ENCODE measurements around the gene CCR6. TPM values are rescaled to one million over a fixed set of nuclear protein-coding genes. Genes with fewer than 3 reads are reported as not detected.

CCR6 gene
- total RNA-seq, 2 experiments from 2014 or later, result 8.7 to 9.1 TPM

DNA sequence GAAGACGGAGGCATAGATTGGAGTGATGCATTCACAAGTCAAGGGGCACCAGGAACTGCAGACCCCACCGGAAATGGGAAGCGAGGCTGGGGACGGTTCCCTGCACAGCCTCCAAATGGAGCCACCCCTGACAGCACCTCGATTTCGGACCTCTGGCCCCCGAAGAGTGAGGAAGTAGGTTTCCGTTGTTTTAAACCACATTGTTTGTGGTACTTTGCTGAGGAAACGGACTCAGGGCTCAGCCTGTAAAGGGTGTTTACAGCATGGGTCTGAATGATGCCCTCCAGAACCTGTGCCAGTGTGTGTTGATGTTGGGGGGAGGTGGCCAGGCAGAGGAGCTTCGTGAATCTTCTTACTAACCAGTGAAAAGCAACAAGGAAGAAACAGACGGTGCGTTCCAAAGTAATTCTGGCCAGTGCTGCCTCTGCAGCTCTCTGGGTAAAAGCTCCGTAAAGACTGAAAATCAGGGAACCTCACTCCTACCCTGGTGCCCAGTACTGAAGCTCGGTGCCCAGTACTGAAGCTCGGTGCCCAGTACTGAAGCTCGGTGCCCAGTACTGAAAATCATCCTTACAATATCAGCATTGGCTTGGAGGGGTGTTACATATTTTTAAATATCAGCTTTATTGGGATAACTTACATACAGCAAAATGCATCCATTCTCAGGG, 30.1 kb upstream of the CCR6 start:
- Mint-ChIP-seq H3K36me3 (peaks cover 11% of the 10 kb centered on the region), H3K4me3 (peak overlapping the region; percentile 67), H3K9me3 (ENCODE audit: low read depth) (peaks cover 2% of the 10 kb centered on the region), H3K27me3 (no peaks in the 10 kb centered on the region), H3K4me1 (peaks cover 57% of the 10 kb centered on the region), H3K27ac (peak overlapping the region; percentile 88)
- ATAC-seq (no peak), DNase-seq (no peak)
- CTCF ChIA-PET, result interaction anchor here (0.8 to 1.5 kb wide), 5 partner anchors 20 to 49 kb away, joined by 3 to 6 read pairs (median 4); no protein-coding TSS in a partner anchor

DNA sequence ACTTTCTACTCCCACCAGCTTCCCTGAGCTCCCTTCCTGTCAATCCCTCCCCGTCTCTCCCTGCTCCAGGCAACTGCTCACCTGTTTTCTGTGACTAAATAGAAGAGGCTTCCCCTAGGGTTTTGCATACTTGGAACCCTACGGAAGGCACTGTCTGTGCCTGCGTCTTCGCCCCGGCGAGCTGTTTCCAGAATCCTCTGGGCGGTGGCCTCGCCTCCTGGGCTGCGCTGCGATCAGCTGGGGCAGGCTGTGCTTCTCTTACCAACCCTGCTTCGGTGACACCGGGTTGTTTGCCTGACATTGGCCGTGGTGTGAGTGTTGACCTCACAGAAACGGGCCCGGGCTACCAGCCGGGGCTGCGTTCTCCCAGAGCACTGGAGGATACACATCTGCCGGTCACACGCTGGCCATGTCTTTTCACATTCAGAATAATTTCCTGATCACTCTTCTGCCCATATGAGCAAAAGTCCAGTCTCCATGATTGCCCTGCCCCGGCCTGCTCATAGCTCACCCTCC, 29.4 kb upstream of the CCR6 start:
- peak overlapping the region; percentile 67 for H3K4me3 Mint-ChIP-seq
- CTCF ChIA-PET, result interaction anchor here (0.8 to 1.5 kb wide), 7 partner anchors 20 to 94 kb away, joined by 3 to 6 read pairs (median 4); partner anchors contain the start of genes CCR6 and CEP43
- peak; percentile 2 for ATAC-seq
- peak overlapping the region; percentile 88 for H3K27ac Mint-ChIP-seq
- H3K27me3 Mint-ChIP-seq, result no peaks in the 10 kb centered on the region
- H3K36me3 Mint-ChIP-seq, result peaks cover 10% of the 10 kb centered on the region
- H3K4me1 Mint-ChIP-seq, result peaks cover 59% of the 10 kb centered on the region
- DNase-seq, result no peak
- H3K9me3 Mint-ChIP-seq (ENCODE audit: low read depth), result no peaks in the 10 kb centered on the region

DNA sequence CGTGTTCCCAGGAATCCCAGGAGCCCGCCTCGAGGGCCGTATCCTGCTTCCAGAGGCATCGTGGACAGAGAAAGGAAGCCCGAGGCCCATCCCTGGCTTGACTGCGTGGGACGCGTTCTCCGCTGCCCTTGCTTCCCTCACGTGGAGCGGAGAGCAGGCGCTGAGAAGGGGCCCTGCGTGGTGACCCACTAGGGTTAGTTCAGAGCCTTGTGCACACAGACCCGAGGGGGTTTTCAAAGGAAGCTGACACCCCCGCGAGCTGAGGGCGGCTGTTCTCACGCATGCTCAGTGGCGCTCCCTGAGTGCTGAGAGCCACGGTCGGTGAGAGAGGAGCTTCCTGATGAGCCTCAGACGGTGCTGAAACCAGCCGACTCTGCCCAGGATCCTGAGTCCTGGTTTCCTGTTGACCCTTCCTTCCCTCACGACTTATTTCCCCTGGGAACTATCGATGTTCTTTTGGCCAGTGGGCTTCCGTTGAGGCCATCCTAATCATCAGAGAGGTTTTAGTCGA, 28.9 kb upstream of the CCR6 start:
- peak; percentile 77 for ATAC-seq
- peaks cover 64% of the 10 kb centered on the region for H3K4me1 Mint-ChIP-seq
- peak overlapping the region; percentile 88 for H3K27ac Mint-ChIP-seq

DNA sequence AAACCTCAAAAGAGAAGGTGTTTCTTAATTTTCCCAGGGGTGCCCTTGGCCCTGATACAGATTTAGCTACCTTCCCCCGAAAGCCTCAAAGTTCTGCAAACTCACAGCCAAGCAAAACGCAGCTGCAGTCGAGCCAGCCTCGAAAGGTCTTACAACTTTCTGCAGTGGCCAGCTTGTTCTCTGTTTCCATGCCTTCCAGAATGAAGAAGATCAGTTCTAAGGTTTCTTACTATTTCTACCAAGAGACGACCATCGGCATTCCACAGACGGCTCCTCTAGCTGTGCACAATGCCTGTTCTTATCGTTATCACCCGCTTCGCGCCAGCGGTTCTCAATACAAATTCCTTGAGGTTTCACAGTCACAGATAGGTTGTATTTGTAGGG, 28.5 kb upstream of the CCR6 start:
- no peaks in the 10 kb centered on the region for H3K9me3 Mint-ChIP-seq (ENCODE audit: low read depth)
- peaks cover 10% of the 10 kb centered on the region for H3K36me3 Mint-ChIP-seq
- CTCF ChIA-PET, result interaction anchor here (0.9 to 1.5 kb wide), 5 partner anchors 20 to 95 kb away, joined by 3 to 6 read pairs (median 4); partner anchors contain the start of genes CCR6 and CEP43
- peaks cover 2% of the 10 kb centered on the region for H3K27me3 Mint-ChIP-seq
- peaks cover 68% of the 10 kb centered on the region for H3K4me1 Mint-ChIP-seq
- no peak for DNase-seq
- H3K4me3 Mint-ChIP-seq, result peak overlapping the region; percentile 67
- peak overlapping the region; percentile 88 for H3K27ac Mint-ChIP-seq
- peak; percentile 6 for ATAC-seq

More for the DNA sequence above, 28.9 kb upstream of the CCR6 start:
- H3K36me3 Mint-ChIP-seq, result peaks cover 10% of the 10 kb centered on the region
- peak; percentile 84 for DNase-seq
- CTCF ChIA-PET, result interaction anchor here (0.9 to 1.5 kb wide), 5 partner anchors 21 to 95 kb away, joined by 3 to 6 read pairs (median 4); partner anchors contain the start of genes CCR6 and CEP43
- no peaks in the 10 kb centered on the region for H3K9me3 Mint-ChIP-seq (ENCODE audit: low read depth)
- H3K4me3 Mint-ChIP-seq, result peak overlapping the region; percentile 67
- peaks cover 1% of the 10 kb centered on the region for H3K27me3 Mint-ChIP-seq

DNA sequence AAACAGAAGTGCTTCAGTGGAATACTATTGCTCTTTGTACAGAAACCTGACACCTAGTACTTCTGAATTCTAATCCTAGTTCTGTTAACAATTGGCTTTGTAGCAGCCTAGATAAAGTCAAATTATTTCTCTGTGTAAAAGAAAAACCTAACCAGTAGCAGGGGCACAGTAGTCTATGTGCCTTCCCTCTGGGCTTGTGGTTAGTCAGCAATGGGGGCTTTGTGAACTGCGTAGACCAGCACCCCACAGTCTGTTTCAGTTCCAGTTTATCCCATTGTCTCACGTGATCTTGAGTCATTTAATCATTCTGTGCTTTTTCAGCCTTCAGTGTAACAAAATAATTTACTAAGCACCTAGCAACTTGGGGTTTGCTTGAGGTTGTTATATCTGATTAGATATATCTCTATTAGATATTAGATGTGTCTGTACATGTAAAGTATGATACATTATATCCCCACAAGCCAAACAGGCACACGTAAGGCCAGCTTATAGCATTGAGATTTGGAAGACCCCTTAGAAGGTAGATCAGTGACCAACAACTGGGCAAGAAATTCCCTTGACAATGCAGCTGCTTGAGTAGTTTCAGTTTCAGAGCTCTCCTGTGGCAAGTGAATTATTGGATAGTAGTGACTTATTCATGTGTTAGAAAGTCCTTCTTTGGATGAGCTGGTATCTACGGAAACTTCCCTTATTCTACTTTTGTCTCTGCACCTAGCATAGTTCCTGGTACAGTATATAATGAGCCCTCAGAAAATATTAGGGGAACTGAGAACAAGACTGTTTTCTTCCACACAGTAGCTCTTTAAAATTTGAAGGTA, 27.9 kb upstream of the CCR6 start:
- CTCF ChIA-PET, result interaction anchor here (0.8 to 1.4 kb wide), 3 partner anchors 27 to 47 kb away, joined by 3 to 6 read pairs (median 4); partner anchors contain the start of gene CCR6
- peaks cover 10% of the 10 kb centered on the region for H3K36me3 Mint-ChIP-seq
- ATAC-seq, result peak; percentile 62
- H3K4me1 Mint-ChIP-seq, result peaks cover 70% of the 10 kb centered on the region
- peak overlapping the region; percentile 67 for H3K4me3 Mint-ChIP-seq
- peak; percentile 62 for DNase-seq
- H3K27ac Mint-ChIP-seq, result peak overlapping the region; percentile 88
- H3K9me3 Mint-ChIP-seq (ENCODE audit: low read depth), result no peaks in the 10 kb centered on the region
- H3K27me3 Mint-ChIP-seq, result peaks cover 2% of the 10 kb centered on the region

DNA sequence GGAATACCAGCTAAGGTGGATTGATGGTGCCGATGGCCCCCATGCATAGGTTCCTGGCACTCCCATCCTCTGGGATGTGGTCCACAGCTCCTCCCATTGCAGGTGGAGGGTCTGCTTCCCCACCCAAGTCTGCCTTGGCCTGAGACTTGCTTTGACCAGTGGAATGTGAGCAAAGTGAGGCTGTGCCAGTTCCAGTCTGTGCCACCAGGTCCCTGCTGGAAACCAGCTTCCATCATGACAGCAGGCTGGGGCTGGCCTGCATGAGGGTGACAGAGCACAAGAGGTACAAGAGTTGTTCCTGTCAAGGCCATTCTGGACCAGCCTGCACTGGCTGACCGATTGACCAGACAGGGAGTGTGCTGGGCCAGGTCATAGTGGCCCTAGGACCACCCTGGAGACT, 27.0 kb upstream of the CCR6 start:
- ATAC-seq, result no peak
- Mint-ChIP-seq H3K4me3 (no peak overlapping the region), H3K36me3 (peaks cover 3% of the 10 kb centered on the region), H3K27ac (no peak overlapping the region), H3K9me3 (ENCODE audit: low read depth) (no peaks in the 10 kb centered on the region), H3K27me3 (peaks cover 2% of the 10 kb centered on the region), H3K4me1 (peaks cover 63% of the 10 kb centered on the region)
- no peak for DNase-seq
- CTCF ChIA-PET, result interaction anchor here (0.8 kb wide), 1 partner anchor 47 kb away, joined by 3 read pairs; no protein-coding TSS in a partner anchor

DNA sequence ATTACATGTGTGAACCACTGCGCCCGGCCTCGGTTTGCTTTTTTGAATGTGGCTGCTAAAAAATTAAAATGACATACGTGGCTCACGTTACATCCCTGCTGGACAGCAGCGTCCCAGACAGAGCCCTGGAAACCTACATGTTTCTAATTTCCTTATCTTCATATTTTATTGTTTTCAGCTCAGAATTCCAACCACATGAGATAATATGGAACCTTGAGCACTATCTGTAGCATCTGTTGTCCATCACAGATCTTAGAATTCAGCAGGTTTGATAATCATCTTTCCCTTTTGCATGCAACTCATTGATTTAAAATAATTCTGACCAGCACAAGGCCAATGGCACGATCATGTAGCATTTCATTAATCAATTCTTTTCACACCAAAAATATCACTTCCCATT, 25.9 kb upstream of the CCR6 start:
- Mint-ChIP-seq H3K4me3 (no peak overlapping the region), H3K9me3 (ENCODE audit: low read depth) (no peaks in the 10 kb centered on the region), H3K4me1 (peaks cover 52% of the 10 kb centered on the region), H3K36me3 (no peaks in the 10 kb centered on the region), H3K27ac (no peak overlapping the region), H3K27me3 (peaks cover 2% of the 10 kb centered on the region)
- ATAC-seq, result no peak
- no peak for DNase-seq
- CTCF ChIA-PET, result no interaction called here

DNA sequence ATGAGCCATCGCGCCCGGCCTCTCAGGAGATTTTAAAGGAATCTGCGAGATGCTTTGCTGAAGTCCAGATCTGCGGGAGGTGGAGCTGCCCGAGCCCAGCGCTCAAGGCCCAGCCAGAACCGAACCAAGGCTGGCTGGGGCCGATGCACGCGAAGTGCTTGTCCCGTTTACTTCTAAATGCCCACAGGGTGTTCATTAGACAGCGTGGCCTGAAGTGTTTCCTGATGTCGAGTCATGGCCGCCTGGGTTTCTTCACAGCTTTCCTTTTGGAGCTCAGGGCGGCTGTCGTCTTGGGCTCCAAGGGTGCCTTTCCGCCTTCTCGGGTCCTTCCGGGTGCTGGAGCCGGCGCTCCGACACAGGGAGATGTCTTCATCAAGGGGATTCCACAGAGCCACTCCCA, 25.1 kb upstream of the CCR6 start:
- ATAC-seq (no peak), DNase-seq (no peak)
- CTCF ChIA-PET, result interaction anchor here (0.6 kb wide), 1 partner anchor 10 kb away, joined by 3 read pairs; no protein-coding TSS in a partner anchor
- Mint-ChIP-seq H3K4me1 (peaks cover 48% of the 10 kb centered on the region), H3K27ac (no peak overlapping the region), H3K36me3 (peaks cover 1% of the 10 kb centered on the region), H3K9me3 (ENCODE audit: low read depth) (no peaks in the 10 kb centered on the region), H3K27me3 (peaks cover 2% of the 10 kb centered on the region), H3K4me3 (no peak overlapping the region)

DNA sequence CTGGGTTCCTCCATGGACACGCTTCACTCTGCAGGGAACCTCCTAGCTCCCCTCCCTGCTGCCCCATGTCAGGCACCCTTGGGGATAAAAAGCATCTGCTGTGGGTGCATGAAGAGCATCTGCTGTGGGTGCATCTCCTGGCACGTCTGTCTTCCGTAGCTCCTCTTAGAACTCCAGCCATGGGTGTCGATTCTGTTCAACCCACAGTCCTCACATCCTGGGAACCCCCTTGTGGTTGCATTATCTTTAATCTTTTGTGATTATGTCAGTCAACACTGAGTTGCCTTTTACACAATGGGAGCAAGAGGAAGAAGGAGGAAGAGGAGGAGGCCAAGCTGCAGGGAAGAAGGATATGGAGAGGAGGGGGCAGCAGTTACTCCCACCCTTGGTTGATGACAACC, 24.1 kb upstream of the CCR6 start:
- ATAC-seq (no peak), DNase-seq (no peak)
- Mint-ChIP-seq H3K4me3 (no peak overlapping the region), H3K36me3 (peaks cover 4% of the 10 kb centered on the region), H3K9me3 (ENCODE audit: low read depth) (no peaks in the 10 kb centered on the region), H3K27me3 (peaks cover 2% of the 10 kb centered on the region), H3K27ac (no peak overlapping the region), H3K4me1 (peaks cover 48% of the 10 kb centered on the region)
- CTCF ChIA-PET, result no interaction called here

DNA sequence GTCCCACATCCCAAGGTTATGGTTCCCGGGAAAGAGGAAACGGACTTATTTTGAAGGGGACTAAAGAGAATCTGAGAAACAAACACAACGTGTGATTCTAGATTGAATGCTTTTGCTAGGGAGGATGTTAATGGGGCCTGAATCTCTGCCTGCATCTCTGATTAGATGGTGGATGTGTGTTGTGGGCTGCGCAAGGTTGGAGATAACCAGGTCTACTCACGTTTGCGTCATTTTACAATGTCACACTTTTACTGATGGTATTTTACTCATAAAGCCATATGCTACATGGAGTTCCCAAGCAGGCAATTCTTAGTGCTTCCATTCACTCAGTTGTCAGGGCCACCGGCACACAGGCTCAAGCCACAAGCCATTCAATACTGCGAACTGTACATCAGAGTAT, 23.2 kb upstream of the CCR6 start:
- Mint-ChIP-seq H3K27ac (no peak overlapping the region), H3K4me3 (no peak overlapping the region), H3K9me3 (ENCODE audit: low read depth) (no peaks in the 10 kb centered on the region), H3K36me3 (peaks cover 6% of the 10 kb centered on the region), H3K4me1 (peaks cover 42% of the 10 kb centered on the region), H3K27me3 (peaks cover 2% of the 10 kb centered on the region)
- CTCF ChIA-PET, result no interaction called here
- DNase-seq (no peak), ATAC-seq (no peak)

DNA sequence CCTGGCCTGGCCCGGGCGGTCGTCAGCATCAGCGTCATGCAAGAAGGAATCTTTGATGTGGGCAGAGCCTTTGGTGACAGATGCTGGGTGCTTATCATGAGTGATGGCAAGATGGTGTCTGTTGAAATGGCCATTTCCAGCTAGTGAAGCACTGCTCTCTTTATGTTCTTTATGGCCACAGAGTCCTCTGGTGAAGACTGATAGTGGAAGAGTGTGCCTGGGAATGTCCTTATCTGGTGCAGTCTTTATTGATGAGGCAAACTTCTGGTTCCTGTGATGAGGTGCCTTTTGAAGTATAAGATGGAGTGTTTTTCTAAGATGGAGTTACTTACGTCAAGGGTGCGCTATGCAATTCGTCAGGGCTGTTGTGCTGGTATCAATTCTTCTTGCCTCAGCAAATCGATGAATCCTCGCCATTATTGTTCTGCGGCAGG, 22.6 kb upstream of the CCR6 start:
- no peaks in the 10 kb centered on the region for H3K9me3 Mint-ChIP-seq (ENCODE audit: low read depth)

DNA sequence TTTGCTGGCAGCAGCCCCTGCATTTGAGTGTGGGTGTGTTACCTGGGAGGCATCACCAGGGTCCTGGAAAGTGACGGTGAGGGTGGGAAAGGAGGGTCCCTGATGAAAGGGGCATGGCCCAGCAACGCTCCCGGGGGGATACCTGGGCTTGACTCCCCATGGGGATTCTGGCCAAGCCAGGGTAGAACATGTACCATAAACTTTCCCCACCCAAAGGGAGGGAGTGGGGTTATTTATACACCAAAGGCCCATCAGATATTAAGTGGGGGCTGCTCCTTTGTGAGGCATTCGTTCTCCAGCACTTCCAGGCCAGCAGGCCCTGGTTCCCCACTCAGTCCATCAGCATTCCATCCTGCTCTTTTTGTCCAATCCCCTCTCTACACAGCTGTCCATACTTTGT, 20.6 kb upstream of the CCR6 start:
- no peak overlapping the region for H3K27ac Mint-ChIP-seq
- peaks cover 2% of the 10 kb centered on the region for H3K27me3 Mint-ChIP-seq
- peaks cover 32% of the 10 kb centered on the region for H3K4me1 Mint-ChIP-seq
- CTCF ChIA-PET, result no interaction called here
- DNase-seq (no peak), ATAC-seq (no peak)
- peaks cover 8% of the 10 kb centered on the region for H3K36me3 Mint-ChIP-seq
- H3K4me3 Mint-ChIP-seq, result no peak overlapping the region
- H3K9me3 Mint-ChIP-seq (ENCODE audit: low read depth), result no peaks in the 10 kb centered on the region

More for the DNA sequence above, 22.6 kb upstream of the CCR6 start:
- DNase-seq, result no peak
- no peak overlapping the region for H3K4me3 Mint-ChIP-seq
- peaks cover 2% of the 10 kb centered on the region for H3K27me3 Mint-ChIP-seq
- H3K36me3 Mint-ChIP-seq, result peaks cover 8% of the 10 kb centered on the region
- no peak overlapping the region for H3K27ac Mint-ChIP-seq
- peaks cover 37% of the 10 kb centered on the region for H3K4me1 Mint-ChIP-seq
- CTCF ChIA-PET, result no interaction called here
- no peak for ATAC-seq

Data from activated CD8-positive, alpha-beta memory T cell treated with anti-CD3 and anti-CD28 coated beads, Interleukin-2, amount 10 ng/mL, durations not matched to agents 7 days and 5 days (primary cell).